Fibroblast of skin of left quadriceps (primary cell): Measurements from ENCODE around the gene HNRNPA0.
"Not testable (repeated sequence)": the region's sequence is repeated elsewhere in the genome, so short reads cannot be mapped to it uniquely, and the experiment has no call there.

Experiments used
- DNase-seq, 2 experiments: peaks; one replicate each; pipeline ENCODE4 v3.0.0-alpha.2; 2013; ENCODE audit warnings: low read depth in 2 of 2

Gene HNRNPA0

DNA sequence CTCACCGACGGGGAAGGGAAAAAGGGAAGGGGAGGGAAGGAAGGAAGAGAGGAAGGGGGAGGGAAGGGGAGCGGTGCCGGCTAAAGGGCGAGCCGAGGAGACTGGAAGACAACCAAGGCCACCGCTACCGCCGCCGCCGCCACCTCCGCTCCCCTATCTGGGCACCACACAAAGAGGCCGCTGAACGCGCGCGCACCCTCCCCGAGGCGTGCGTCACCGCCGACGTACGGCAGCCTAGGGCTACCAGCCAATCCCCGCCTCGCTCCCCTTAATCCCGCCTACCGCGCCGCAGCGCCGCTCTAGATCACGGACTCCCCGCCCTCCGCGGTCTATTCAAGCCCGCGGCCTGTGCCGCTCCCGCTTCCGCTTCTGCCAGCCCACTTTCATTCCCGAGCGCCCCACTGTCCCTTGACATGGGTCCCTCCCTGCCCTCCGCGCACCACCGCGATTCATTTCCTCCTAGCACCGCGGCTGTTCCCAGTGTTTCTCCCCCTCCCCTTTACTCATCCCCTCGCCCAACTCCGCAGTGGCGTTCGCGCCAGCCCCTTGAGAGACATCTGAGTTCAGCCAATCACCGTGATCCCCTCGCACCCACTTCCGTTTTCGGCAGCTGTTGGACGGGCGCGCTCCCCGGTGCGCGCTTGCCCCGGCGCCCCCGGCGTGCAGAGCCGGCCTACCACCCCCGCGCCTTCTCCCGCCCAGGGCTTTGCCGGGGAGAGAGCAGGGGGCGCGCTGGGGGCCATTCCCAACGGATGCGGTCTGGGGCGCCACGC lies at the start of gene HNRNPA0:
Gene HNRNPA0 (minus strand): TSS at position 176 of the 773 bp plus-strand sequence. CDS start 297 bp downstream, outside the sequence.
- peak; percentile 93 to 94 for DNase-seq

DNA sequence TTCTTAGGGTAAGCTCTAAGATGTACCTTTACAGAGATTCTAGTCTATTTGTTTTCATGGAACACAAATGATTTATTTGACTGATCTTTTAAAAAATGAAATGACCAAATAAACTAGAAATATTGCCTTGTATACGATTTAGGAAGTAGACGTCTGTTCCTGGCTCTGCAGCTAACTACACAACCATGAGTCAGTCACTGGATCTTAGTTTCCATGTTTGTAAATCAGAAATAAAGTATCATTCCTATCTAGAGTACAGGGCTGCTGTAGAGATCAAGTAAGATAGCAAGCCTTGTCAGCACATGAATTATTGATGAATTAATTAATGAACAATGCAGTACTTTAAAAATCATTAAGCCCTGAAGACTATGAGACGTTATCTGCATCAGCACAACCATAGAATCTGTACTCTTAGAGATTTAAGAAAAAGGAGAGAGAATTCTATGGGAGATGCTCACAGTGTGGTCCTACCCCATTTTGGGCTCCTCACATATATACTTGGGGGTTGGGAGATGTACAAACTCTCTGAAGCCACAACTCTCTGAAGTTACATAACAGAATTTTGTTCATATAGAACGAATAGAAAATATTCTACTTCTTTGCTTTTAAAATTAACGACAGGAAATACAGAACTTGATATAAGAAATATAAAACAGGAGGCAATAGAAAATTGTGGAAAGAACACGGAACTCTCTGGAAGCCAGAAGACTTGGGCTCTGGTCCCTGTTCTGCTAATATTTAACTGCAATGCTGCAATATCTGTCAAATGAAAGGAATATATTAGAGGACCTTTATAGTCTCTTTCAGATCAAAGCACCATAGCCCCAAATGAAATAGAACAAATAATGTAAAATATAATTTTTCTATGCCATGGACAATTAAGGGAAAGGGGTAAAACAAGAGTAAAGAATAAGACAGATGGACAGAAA lies 48.4 kb upstream of the HNRNPA0 start:
- DNase-seq: no peak

GRCh38 chr5:137800700-137801411 lies 46.7 kb upstream of the HNRNPA0 start:
- DNase-seq: no peak

DNA sequence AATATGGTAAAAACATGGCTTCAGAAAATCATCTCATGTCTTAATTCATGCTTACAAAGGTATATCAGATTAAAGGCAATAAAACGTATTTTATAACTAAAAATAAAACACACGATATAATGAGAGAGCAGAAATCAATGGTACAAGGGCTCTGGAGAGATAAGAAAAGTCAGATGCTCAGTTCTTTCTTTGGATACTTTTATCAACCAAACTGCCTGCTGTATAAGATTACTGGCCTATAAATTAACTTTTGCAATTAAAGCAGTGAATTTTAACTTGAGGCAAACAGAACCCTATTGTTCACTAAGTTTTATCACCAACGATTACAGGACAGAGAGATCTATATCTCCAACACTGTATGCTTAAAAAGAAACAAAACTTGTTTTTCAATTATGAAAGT lies 42.1 kb upstream of the HNRNPA0 start:
- DNase-seq: no peak

- no peak for DNase-seq
These were observed 40.7 kb upstream of the HNRNPA0 start for GRCh38 chr5:137794863-137795262.

GRCh38 chr5:137792303-137792702 lies 38.1 kb upstream of the HNRNPA0 start:
- DNase-seq: no peak

GRCh38 chr5:137791799-137792198 lies 37.6 kb upstream of the HNRNPA0 start:
- no peak for DNase-seq

GRCh38 chr5:137791387-137791786 lies 37.2 kb upstream of the HNRNPA0 start:
- DNase-seq: no peak

- not testable (repeated sequence) for DNase-seq
These were observed 34.4 kb upstream of the HNRNPA0 start for GRCh38 chr5:137788560-137788959.

DNA sequence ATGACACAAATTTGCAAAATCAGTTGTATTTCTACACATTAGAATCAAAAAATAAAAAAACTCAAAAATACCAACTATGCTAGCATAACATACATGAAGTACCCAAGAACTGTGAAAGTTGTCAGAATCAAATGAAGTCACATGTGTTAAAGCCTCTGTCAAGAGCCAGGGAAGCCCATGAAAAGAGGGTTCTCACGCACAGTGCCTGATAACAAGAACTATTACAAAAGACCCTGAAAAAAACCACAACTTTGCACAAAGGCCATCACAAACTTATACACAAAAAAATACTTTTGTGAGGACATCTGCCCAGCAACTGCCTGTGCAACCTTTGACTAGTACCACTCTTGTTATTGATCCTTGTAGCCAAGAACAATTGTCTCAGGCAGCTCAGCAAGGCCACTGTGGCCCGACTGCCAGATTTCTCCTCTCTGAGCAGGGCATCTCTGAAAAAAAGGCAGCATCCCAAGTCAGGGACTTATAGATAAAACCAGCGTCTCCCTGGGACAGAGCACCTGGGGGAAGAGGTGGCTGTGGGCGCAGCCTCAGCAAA lies 28.9 kb upstream of the HNRNPA0 start:
- no peak for DNase-seq

DNA sequence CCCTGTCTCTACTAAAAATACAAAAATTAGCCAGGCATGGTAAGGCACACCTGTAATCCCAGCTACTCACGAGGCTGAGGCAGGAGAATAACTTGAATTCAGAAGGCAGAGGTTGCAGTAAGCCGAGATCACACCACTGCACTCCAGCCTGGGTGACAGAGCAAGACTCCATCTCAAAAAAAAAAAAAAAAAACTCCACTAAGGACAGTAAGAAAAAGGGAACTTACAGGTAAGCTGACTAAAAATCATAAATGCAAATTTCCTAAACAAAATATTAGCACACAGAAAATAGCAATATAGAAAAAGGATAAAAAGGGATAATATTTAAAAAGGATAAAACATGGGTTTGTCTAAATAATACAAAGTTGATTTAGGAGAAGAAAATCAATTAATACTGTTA lies 27.9 kb upstream of the HNRNPA0 start:
- no peak for DNase-seq

DNA sequence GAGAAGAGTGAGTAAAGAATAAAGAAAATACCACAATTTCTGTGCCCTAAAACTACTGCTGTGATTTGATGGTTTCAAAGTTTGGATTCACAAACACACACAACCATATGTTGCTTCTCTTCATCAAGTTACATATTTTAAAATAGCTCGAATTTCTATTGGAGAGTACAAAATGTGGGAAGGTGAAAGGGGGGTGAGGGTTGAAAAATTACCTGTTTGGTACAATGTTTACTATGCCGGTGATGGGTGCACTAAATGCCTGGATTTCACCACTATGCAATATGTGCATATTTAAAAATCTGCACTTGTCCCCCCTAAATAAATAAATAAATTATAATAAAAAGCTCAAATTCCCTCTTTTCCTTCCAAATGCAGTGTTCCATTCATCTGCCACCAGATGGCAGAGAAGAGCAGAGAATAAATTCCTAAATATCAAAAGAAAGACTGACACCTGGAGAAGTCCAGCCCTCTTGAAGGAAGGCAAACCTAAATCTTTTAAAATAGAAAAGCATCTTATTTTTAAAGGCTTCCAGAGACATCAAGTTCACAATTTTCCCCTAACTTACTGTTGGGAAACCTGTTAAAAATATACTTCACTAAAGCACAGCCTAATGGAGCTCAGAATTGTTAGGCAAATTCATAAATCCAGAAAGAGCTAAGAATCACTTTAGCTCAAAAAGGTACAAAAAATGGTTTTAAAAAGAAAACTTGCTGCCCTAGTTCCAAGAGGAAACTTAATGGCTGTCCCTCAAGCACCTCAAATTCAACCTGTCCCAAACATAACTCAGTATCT lies 24.8 kb upstream of the HNRNPA0 start:
- DNase-seq: peak; percentile 11 to 13

GRCh38 chr5:137767937-137768336 lies 13.8 kb upstream of the HNRNPA0 start:
- not testable (repeated sequence) for DNase-seq

DNA sequence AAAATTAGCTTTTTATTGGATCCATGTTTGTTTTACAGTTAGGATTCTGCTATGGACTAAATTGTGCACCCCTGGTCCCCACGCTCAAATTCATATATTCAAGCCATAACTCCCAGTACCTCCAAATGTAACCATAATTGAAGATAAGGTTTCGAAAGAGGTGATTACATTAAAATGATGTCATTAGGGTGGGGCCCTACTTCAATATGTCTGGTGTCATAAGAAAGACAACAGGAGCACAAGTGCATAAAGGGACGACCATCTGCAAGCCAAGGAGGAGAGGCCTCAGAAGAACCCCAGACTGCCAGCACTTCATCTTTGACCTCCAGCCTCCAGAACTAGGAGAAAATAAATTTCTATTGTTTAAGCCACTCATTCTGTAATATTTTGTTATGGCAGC lies 7.4 kb upstream of the HNRNPA0 start:
- DNase-seq: no peak

- DNase-seq: no peak
These were observed 6.8 kb upstream of the HNRNPA0 start for GRCh38 chr5:137760719-137761516.

GRCh38 chr5:137760294-137760693 lies 6.1 kb upstream of the HNRNPA0 start:
- no peak for DNase-seq

DNA sequence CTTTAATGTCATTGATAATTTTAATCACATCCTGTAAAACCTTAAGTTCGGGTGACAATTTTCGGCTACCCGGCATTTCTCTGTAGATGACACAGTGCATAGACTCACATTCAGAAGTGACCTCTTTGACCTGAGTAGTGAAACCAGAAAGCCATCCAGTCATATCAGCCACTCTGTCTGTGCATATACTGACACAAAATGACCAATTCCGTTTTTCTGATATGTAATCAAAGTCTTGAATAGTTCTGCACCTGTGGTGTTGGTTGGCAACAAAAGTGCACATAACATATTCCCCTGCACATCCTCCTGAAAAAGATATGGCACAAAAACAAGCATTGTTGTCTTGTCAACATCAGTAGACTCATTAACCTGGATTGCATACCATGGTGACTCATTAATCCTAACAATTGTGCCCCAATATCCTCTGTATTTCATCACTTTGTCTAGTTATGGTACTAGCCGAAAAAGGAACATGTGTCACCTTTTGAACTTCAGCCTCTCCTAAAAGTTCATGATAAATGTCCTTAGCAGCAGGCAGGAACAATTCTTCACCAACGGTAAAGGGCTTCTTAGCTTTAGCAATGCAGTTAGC lies 4.6 kb upstream of the HNRNPA0 start:
- DNase-seq: no peak

- DNase-seq: no peak
These were observed 4.0 kb upstream of the HNRNPA0 start for GRCh38 chr5:137758121-137758520.

DNA sequence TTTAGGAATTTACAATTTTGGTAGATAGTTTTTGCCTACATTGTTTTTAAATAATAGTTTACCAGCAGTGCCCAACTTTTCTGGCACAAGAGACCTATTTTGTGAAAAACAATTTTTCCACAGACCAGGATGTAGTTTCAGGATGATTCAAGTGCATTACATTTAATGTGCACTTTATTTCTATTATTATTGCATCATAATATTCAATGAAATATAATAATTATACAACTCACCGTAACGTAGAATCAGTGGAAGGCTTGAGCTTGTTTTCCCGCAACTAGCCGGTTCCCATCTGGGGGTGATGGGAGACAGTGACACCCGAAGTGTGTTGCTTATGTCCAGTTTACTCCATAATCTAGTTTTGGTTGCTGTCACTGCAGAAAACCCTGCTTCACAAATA lies 3.5 kb upstream of the HNRNPA0 start:
- no peak for DNase-seq
